Eye (tissue), 1 donor: ENCODE results near the gene CCL13.
A peak's percentile ranks its signal among the peaks of the same experiment; 100 is the strongest.

Experiments
- DNase-seq: peaks from one replicate; pipeline ENCODE4 v3.0.0-alpha.2; 2015

The CCL13 gene

DNA sequence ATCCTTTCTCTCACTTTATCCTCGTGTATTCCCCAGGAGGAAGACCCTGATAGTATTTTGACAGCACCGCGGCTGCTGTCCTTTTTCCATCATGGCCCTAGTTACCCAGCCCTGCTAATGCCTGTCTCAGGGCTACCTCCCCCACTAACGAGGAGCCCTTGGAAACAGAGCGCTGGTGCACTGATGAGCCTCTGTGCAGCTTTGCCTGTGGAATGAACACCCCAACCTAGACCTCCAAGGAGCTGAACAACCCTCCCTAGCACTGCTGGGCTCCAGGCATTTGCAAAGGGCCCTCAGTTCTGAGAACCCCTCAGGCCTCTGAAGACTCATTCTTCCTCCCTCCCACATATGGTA is 30.0 kb downstream of the CCL13 start:
- no peak for DNase-seq

DNA sequence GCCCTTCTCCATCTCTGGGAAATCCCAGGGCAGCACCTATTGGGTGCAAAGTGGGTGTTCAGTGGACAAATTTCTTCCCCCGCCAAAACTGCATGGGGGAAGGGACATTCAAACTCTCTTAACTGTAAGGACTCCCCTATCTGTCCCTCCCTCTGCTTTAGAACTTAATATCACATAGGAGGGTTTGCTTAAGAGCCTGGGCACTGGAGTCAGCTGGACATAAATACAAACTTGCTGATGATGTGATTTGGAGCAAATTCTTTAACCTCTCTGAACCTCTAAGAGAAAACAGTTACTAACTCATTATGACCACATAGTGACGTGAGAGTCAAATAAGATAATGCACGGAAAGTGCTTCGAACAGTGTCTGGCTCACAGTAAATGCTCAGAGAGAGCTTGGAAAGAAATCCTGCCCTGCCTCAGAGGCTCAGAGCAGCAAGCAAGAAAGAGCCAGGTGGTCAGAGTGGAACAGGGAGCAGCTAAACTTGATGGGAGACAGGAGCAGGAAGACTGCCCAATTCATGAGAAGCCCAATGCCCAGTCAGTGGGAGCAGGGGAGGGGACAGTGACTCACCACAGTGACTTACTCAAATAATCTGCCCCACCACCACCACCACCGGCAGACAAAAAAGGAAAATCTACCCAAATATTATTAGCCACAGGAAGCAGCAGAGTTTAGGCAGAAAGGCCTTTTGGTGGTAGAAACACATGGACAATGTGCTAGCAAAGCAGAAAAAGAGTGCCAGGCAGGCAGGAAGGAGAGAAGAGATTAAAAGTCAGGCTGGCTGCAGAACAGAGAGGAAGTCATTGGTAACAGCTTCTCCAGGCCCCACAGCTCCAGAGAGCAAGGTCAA is 30.6 kb downstream of the CCL13 start:
- no peak for DNase-seq

DNA sequence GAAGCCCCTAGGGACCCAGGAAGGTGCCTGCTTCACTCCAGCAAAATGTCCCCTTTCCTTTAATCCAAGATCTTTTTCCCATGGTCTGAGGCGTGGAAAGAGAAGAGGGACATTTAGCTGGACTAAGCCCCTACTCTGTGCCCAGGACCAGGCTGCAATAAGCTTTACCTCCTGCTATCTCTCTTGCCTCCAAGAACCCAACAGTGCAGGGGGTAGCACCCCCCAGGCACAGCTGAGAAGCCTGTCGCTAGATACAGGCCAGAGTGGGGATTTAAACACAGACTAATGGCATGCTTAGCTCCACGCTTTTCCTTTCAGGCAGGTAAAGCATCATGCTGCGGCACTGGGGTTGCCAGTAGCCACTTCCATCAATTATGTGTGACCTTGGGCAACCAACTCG is 31.3 kb downstream of the CCL13 start:
- DNase-seq: no peak

DNA sequence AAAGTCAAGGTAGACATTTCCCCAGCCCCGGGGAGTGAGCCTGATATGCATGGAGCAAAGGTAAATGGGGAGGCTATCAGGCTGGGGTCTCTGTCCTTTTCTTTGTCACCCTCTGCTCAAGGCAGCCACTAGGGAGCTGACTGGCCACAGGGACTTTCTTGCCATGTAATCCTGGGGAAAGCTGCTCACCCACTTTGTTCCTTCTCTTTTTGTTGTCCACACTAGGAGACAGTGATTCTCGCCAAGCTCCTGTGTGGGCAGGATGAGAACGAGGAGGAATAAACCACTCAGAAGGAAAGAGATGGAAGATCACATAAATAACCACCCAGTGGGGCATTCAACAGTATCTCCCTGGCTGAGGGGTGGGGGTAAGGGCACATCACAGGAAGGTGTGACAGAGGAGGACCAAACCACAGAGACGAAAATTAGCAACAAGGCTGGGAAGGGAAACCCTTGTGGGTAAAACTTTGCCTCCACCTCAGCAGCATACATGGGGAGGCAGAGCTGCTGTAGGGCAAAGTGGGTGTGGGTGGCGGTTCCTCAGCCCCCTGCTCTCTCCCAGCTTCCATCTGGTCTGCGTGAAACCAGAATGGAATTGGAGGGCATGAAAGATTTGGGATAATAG is 33.0 kb downstream of the CCL13 start:
- DNase-seq: no peak

DNA sequence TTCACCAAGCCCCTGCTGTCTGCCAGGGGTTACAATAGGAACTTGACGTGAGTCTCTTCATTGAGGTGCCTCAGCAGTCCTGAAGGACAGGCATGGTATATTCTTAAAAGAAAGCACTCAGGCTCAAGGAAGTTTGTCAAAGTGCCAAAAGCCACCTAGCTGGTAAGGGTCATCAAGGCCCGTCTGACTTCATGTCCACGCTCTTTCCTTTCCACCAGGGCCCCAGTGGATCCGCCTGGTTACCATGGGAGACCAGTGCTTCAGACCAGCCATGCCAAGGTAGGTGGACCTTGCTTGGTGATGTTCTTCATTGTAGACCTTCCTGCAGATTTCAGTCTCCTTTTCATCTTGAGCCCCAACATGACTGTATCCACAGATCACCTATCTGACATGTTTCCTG is 34.4 kb downstream of the CCL13 start:
- no peak for DNase-seq

DNA sequence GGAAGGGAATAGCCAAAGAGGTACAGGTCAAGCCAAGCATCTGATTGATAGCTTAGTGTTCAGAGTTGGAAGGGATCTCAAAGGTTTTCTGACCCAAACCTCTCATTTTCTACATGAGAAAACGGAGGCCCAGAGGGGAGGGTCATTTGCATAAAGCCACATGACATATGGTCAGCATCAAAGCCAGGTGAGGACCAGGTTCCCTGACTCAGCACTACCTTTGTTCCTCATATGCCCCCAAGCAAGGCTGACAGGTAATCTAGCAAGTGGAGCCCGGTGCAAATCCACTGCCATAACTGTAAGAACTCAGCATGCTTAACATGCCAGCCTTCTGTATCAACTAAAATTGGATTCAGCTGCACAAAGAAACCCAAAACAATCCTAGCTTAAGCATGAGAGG is 35.0 kb downstream of the CCL13 start:
- DNase-seq: no peak

DNA sequence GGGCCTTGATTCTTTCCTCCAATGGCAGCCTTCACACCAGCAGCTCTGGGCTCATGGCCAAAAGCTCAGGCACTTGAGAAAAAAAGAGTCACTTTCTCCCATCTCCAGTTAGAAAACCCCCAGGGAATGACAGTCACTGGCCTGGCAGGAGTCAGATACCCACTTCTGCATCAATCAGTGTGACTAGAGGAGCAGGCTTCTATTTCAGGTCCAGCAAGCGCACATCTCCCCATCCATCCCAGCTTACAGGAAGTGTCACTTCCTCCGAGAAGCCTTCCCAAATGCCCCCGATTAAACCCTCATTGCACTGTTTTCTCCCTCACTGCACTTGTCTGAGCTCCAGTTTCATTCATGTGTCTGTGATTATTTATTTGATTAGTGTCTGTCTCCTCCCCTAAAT is 37.1 kb downstream of the CCL13 start:
- DNase-seq: no peak

DNA sequence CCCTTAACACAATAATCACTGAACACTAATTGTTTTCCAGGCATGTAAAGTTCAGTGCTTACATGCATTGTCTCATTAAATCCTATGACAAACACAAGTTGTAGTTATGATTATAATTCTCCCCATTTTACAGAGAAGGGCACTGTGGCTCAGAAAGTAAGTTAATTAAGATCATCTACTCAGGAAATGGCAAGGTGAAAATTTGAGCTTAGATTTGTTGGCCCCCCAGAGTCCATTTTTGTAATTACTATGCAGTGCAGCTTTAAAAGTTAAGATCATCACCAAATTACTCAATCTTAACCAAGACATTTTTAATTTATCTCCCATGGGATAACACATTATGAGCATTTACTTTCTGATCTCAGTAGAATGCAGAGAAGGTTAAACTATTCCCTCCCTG is 41.0 kb downstream of the CCL13 start:
- no peak for DNase-seq

DNA sequence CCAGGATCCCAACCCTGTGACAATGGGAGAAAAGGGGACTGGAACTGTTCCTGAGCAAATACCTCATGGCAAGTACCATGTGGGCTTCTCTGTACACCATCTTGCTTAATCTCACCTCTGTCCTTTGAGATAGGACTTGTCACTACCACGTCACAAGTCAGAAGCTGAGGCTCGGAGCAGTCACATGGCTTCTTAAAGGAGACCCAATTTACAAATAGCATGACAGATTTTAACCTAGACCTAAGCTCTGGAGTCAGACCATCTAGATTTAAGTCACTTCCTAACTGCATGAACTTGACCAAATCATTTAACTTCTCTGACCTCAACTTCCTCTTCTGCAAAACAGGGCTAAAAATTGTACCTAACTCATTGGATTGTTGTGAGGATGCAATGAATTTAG is 42.7 kb downstream of the CCL13 start:
- DNase-seq: no peak

DNA sequence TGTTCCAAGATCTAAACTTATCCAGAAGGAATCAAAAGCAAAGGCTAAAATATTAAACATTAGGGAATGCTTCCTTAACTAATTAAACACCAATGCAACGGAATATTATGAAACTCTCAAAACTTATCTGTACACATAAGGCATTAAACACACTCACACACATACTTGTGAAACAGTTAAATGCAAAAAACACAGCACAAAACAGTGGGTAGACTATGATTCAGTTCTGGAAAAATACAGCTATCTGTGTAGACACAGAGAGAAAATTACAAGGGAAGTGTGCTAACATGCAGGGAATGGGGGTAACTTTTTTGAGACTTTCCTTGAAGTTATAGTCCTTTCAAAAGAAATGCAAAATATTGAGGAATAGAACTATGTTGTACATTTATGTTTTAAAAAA is 43.4 kb downstream of the CCL13 start:
- no peak for DNase-seq

DNA sequence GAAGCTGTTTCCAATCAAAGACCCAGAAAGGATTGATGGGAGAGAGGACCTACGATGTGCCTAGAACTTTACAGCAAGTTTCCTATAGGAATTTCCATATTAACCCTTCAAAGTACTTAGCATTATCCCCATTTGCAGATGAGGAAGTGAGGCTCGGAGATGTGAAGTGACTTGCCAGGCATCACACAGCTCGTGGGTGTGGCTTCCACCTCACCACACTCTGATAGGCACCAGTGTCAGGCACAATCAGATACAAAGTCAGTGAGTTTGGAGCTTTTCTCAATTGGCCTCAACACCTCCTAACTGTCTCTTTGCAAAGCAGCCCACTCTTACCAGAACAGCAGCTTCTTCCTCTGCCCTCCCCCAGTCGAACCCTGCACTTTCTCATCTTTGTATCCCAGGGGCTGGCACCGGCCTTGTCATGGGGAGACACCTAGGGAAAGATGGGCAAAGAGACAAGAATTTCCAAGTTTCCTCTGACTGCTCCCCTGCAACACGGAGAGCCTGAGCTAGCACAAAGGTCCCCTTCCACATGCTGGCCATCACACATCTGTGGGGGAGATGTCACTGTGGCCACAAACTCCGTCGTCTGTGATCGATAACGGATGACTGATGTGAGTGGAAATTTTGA is 44.1 kb downstream of the CCL13 start:
- DNase-seq: no peak

DNA sequence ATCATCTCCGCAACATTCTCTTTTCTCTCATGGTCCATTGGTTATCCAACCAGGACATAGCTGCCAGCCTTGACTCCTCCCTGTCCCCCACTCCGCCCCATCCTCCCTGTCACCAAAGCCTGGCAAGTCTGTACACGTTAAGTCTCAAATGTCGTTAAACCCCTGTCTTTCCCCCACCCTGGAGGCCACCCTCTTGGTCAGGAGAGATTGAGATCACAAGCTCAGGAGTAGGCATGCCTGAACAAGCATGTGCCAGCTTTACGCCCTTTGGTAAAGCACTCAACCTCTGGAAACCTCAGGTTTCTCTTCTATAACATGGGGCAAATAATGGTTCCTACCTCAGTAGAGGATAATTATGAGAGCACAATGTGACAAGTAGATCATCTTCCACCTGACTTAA is 44.9 kb downstream of the CCL13 start:
- DNase-seq: peak; percentile 15

DNA sequence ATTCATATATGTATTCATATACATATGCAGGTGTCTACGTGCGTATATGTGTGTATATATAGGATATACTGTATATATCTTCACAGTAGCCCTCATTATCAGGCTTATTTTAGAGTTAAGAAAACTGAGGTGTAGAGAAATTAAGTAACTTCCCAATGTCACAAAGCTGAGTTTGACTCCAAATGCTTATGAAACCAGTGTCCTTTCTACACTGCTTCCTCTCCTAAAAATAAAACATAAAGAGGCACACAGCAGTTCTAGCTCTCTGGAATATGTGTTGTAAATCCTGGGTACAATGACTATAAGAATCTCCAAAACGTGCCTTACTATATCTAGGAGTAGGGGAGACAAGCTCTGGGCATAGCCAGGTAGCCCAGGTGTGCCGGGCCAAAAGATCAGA is 46.7 kb downstream of the CCL13 start:
- no peak for DNase-seq

DNA sequence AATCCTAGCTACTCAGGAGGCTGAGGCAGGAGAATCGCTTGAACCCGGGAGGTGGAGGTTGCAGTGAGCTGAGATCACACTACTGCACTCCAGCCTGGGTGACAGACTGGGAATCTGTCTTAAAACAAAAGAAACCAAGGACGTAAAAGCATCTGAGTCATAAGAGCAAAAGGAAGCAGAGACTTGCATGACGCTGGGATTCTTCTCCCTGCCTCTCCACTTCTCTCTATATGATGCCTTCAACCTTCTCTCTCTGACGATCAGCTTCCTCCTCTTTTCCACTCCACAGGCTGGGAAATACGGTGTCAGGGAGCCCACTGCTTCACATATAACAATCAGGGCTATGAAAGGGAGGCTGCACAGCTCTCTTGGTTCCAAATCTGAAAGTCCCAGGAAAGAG is 49.9 kb downstream of the CCL13 start:
- no peak for DNase-seq
